HG03457 (cell line): ENCODE data around the gene ASPRV1.
"Not testable (repeated sequence)": the region's sequence is repeated elsewhere in the genome, so short reads cannot be mapped to it uniquely, and the experiment has no call there.

ENCODE experiments used
- ATAC-seq: cut with Tn5 transposase; IDR thresholded peaks from one replicate; pipeline ENCODE4 v1.9.1; 2021; ENCODE audit warnings: moderate number of reproducible peaks; ENCODE audit not compliant: unreplicated experiment

Gene ASPRV1

DNA sequence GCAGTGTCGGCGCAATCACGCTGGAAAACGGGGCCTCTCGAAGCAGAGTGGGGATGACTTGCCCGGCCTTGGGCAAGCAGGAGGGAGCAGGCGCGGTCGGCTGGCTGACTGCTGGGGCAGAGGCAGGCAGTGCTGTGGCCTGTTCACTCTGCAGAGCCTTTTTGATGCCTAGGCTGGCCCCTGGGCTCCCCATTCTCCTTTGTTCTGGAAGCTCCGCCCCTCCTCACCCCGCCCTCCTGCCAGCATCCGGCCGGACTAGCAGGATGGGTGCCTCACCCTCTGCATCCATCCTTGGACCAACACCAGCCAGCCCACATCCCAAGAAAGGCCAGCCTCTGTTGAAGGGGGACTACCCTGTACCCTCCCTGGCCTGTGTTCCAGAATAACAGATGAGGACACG is at the start of gene ASPRV1:
ASPRV1 (minus strand) TSS at position 136 of the 400 bp plus-strand sequence. CDS start 195 bp downstream, outside the sequence.
- no peak for ATAC-seq

DNA sequence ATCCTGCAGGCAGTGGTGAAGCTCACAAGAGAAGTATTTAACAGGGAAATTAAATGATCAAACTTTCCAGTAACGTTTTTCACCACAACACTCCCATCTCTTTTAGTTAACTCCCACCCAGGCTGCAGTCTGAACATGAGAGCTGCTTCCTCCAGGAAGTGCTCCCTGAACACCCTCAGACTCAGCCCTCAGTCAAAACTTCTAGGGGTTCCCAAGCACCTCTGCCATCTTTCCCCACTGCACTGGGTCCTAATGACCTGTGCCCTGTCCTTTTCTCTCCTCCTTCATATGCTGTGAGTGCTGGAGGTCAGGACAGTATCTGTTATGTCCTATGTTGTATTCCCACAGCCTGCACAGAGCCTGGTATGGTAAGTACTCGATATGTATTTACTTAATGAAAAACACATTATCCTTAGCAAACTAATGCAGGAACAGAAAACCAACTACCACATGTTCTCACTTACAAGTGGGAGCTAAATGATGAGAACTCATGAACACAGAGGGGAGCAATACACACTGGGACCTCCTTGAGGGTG is 49.2 kb upstream of the ASPRV1 start:
- ATAC-seq, result no peak

DNA sequence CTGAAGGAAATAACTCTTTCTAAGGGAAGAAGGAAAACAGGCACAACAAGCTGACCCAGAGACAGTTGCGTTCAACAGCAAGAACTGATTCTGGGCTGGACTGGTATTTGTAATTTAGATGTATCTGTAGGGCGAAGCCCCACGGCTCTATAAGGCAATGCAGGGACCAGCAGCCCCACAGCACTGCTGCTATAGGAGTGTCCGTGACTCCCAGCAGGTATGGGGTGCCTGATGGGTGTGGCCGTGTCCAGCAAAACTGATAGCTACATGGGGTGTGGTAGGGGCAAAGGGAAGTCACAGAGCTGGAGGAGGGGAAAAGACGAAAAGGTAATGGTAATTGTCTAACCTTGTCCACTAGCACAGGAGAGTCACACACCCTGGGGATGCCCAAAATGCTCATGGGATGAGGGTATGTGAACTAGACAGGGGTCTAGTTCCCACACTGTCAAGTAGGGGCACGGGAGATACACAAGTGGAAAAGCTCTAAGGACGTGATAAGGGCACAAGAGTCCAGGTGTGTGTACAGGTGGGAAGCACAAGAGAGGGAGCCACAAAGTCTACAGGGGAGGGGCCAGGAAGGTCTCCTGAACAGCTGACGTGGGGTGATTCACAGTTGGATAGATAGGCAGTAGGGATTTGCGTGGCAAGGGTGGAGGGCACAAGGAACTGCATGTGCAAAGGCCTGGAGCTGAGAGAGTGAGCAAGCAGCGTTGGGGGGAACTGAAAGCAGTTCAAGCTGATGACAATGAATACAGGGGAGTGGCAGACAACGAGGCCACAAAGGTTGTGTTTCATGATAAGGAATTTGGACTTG is 48.5 kb upstream of the ASPRV1 start:
- ATAC-seq, result no peak

DNA sequence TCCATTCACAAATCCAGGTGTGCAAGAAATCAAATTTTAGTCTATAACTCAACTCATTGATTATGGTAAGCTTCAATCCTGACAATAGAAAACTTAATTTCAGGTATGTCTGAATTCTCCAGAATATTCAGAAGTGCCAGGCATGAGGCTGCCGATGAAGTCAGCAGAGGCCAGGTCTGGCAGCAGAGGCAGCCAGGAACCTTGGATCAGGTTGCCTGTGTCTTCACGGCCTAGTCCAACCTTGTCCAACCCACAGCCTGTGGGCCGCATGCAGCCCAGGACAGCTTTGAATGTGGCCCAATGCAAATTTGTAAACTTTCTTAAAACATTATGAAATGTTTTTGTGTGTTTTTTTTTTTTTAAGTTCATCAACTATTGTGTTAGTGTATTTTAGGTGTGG is 46.9 kb upstream of the ASPRV1 start:
- ATAC-seq, result no peak

DNA sequence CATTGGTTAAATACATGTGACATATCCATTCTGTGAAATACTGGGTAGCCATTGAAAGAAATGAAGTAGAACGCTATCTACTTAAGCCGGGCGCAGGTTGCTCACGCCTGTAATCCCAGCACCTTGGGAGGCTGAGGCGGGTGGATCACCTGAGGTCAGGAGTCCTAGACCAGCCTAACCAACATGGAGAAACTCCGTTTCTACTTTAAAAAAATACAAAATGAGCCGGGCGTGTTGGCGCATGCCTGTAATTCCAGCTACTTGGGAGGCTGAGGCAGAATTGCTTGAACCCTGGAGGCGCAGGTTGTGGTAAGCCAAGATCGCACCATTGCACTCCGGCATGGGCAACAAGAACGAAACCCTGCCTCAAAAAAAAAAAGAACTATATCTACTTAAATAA is 45.7 kb upstream of the ASPRV1 start:
- no peak for ATAC-seq

DNA sequence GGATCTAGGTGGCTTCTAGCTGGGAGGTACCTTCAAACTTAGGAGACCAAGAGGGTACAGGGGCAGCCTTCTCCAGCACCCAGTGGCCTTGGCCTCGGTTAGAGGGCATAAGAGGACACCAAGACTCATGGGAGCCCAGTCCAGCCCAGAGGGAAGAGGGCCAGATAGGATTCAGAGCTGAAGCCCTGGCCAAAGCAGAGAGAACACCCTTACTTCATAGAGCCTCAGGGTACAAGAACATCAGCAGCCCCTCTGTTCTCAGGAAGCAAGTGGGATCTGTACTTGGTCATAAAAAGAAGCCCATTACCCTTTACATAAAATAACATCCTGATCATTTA is 45.0 kb upstream of the ASPRV1 start:
- no peak for ATAC-seq

DNA sequence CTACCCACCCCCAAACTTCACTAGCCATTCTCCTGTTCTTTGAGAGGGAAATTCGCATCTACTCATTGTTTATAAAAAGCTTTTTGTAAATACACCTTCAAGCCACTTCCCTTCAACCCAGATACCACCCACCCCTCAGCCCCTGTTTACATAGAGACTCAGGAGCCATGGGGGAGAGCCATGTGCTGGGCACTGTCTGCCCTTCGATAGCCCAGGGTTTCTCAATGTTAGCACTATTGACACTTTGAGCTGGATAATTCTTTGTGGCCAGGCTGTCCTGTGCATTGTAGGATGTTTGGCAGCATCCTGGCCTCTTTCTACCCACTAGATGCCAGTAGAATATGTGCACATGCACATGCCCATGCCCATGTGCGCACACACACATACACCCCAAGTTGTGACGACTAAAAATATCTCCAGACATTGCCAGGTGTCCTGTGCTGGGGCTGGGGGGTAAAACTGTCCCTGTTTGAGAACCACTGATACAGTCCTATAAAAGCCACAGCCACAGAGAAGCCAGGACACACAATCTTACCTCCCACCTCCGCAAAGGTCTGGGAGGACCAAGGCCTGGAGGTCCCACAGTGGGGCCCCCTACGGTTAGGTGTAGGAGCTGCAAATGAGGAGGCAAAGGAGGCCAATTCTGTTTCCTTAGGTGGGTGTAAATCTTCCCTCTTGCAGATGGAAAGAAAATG is 44.5 kb upstream of the ASPRV1 start:
- ATAC-seq, result no peak

DNA sequence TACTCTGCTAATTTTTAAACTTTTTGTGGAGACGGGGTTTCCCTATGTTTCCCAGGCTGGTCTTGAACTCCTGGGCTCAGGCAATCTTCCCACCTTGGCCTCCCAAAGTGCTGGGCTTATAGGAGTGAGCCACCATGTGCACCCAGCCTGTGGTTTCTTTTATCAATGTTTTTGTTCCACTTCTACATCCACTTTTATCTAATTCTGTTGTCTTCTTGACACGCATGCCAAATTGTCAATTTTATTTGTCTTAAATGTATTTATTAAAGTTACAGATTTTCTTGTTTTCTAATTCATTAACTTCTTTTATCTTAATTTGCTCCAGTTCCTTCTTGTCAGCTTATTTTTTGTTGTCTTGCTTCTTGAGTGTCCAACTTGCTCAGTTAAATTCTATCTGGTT is 43.8 kb upstream of the ASPRV1 start:
- no peak for ATAC-seq

DNA sequence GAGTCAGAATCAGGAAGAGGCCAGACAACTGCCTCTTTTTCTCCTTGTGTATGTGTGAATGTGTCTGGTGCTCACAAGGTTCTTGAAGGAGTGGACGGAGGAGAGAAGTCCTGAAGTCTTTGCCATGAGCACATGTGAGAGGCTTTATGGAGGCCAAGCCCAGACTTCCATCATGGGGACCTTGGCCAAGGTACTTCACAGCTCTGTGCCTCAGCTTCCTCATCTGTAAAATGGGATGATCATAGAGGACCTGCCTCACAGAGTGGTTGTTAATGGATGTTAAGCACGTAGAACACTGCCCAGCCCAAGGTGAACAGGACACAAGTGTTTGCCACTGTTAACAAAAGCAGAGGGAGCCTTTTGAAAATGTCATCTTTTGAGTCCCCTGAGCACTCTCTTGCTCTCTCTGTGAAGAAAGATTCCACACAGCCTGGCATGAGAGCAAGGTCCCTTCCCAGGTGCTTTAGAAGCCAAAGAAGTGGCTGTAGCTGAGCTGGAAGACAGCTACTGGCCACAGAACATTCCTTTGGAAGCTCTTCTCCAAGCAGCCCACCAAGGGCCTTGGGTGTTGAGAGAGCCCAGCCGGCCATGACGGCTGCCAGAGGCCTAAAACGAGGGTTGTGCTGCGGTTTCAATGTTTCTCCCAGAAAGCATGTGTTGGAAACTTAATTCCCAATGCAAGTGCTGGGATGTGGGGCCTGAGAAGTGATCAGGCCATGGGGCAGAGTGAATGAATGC is 41.8 kb upstream of the ASPRV1 start:
- ATAC-seq, result no peak

DNA sequence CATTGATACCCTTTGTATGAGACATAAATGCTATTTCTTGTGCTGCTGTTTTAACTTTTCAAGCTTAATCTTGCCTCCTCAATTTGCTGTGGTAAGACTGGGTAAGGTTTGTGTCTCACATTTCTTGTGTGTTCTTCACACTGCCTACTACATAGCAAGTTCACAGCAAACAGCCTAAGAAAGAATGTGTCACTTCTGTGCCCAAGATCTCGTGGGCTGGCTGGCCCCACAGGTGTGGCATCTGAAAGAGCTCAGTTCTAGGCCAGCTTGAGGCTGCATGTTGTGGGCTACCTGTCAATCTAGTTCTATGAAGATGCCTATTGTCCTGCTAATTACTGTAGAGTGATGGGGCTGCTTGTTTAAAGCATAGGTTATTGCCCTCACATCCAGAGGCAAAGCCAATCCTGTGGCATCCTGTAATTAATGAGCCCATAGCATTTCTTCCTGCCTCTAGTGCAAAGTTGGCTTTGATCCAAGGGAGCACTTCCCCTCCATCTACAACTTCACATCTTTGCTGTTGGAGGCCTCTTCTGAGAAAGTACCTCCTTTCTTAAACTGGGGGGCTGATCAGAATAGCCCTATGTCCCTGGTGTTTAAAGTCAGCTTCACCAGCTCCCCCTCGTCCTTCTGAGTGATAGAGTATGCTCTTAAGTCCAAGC is 40.9 kb upstream of the ASPRV1 start:
- no peak for ATAC-seq

DNA sequence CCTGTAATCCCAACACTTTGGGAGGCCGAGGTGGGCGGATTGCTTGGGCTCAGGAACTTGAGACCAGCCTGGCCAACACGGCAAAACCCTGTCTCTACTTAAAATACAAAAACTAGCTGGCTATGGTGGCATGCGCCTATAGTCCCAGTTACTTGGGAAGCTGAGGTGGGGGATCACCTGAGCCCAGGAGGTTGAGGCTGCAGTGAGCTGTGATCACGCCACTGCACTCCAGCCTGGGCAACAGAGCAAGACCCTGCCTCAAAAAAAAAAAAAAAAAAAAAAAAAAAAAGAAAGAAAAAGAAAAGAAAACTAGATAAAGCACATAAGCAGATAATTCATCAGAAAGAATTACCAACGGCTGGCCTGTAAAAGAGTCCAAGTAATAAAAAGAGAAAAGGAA is 39.1 kb upstream of the ASPRV1 start:
- not testable (repeated sequence) for ATAC-seq

DNA sequence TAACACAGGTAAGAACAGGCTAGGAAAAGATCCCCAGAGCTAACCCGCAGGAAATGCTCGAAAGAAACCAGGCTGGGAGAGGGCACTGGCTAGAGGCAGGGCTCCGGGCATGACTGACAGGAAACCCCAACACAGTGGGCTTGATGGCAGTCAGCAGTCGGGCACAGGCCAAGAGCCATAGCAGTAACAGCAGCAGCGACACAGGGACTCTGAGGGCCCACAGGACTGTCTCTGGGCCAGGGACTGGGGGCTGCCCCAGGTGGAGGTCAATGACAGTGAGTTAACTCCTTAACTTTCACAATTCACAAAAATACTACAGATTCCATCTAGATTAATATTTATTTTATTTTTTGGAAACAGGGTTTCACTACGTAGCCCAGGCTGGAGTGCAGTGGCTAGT is 37.3 kb upstream of the ASPRV1 start:
- ATAC-seq, result no peak

DNA sequence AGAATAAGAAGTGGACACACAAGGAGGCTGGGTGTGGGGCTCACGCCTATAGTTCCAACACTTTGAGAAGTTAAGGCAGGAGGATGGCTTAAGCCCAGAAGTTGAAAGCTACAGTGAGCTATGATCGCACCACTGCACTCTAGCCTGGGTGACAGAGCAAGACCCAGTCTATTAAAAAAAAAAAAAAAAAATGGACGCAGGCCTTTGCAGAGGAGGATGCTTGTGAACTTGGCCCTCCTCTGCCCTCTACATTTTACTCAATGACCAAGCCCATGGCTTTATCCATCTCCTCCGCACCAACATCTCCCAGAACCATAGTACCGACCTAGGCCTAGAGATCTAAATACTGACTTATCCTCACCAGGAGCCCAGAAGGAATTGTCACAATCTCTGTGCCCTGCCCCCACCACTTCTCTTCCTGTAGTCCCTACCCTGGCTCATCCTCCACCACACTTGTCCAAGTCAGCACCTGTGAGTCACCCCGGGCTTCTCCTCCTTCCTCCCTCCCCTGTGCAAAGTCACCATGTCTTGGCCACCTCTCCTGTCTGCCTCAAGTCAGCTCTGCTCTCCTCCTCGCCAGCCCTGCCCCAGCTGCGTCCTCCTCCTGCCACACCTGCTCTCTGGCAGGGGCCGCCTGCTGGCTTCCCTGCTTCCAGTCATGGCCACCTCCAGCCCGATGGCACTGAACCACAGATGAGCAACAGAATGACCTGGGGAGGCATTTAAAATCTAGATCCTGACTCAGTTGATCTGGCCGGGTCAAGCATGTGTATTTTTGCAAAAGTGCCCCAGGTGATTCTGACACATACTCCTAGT is 35.8 kb upstream of the ASPRV1 start:
- no peak for ATAC-seq

DNA sequence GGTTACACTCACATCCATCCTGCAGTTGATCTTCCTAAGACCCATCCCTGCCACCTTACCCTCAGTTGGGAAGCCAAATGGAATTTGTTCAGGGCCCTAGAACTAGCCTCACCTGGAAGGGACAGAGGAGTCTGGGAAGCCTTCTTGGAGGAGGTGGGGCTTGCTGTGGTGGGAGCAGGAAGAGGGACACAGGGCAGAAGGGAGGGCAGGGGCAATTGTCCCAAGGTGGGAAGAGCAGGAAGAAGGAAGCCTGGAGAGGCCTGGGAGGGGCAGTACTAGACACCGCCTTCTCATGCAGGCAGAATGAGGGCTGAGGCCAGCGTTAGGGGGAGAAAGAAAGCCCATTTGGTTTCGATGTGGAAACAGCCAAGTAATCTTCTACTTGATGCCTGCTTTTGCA is 34.1 kb upstream of the ASPRV1 start:
- ATAC-seq, result no peak

DNA sequence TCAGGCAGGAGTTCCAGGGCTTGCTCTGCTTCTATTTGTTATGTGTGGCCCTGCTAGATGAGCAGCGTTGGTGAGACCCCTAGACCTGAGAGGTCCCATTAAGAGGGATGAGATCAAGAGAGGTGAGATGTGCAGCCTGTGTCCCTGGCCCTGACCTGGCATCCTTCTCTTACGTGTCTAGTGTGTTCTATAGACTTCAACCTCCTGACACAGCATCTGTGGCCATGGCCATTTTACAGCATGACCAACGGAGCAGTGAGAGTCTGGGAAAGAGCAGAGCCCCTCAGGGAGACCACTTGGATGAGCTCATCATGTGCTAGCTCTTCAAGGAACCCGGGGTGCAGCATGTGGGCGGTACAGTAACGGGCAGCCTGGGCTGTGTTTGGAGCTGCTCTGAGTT is 32.7 kb upstream of the ASPRV1 start:
- ATAC-seq, result no peak

DNA sequence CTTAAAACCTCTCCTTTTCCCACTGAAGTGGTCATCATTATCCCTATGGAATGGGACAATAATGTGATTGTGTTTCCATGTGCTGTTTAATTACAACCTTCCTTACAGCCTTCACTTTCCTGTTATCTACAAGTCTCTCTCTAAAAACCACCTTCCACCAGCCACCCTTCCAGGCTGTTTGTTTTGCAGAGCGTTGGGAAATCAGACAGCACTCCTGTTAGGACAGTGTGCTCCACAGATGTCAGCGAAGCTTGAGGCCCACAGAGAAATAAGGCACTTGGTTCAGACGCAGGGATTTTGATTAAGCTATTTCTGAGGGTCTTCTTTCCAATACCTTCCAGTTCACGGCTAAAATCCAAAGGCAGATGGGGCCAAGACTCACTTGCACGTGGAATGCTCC is 32.3 kb upstream of the ASPRV1 start:
- ATAC-seq, result no peak

DNA sequence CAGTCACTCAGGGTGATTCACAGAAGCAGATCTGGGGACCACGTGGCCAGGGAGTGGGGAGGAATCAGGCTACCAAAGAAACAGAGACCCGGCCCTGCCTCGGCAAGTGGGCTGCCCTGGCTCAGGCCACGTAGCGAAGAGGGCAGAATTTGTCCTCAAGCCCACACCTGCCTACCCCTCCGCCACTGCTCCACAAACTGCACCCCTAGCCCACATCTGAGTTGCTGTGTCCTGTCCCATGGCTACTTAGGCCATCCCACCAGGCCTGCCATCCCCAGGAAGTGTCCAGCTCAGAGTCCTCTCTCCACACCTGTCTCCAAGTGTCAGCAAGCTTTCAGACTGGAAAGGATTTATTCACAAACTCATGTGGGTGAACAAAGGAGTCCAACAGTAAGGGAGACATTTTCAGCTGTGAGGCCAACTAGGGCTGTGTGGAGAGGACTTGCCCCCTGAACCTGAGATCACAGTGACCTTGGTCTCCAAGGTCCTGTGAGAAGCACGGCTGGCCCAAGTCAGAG is 31.7 kb upstream of the ASPRV1 start:
- no peak for ATAC-seq

DNA sequence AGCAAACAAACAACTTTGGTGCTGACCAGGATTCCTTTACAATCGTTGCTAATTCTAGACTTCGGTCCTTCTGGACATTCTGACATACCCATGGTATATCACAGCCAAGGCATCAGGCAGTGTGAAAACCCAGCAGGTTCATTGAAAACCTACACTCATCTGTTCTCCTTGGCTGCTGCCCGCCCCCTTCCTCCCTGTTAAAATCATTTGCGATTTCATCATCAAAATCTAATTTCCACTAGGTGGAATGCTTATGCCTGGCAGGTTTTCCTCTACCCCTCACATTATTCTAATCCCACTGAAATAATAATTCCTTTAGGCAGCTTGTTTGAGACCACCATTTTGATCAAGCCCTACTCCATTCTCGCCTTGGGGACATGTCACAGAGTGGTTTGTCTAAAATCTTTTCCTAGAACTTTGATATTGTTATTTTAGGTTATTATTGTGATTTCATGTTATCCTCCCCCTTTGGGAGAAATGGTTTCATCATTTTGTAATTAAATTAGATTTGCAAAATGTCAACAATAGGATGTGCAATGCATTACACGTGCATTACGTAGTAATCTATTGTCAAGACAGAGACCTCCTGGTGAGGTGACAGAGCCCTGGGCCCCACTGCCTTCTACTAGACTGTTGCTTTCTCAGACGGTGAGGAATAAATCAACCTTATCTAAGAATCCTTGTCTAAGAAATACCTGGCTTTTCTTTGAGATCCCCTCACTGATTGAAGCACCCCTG is 31.0 kb upstream of the ASPRV1 start:
- ATAC-seq, result no peak

DNA sequence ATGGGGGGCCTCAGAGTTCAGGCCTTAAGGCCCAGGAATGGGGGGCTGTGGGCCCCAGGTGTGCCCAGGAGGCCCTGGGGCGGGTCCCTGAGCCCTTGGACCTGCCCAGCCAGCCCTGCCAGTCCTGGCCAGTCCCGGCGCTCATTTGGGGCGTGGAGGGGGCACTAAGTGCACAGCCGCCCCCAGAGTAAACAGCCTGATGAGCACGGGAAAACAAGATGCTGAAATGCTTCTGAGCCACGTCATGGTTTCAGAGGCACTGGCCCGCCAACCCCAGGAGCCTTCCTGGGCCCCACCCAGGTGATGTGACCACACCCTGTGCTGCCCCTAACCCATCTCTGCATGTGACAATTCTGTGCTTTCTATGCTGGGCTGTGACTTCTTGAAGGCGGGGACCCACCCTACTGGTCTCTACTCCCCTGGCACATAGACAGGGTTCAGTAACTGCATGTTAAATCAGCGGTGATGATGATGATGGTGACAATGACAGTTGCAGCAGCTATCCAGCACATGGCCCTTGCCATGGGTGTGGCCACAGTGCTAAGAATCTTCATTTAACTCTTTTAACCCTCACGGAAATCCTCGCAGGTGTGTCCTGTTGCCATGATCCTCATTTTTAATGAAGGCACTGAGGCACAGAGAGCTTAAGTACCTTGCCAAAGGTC is 28.1 kb upstream of the ASPRV1 start:
- ATAC-seq, result no peak
